NCI-H2107 (cell line): ENCODE results near the gene PPM1J.
"Not testable (repeated sequence)": the region's sequence is repeated elsewhere in the genome, so short reads cannot be mapped to it uniquely, and the experiment has no call there.

Experiments
- DNase-seq: peaks from one replicate; lab custom pipeline; 2025; lab: John Stamatoyannopoulos, UW

Gene PPM1J

GRCh38 chr1:112721966-112722524, 6.9 kb upstream of the PPM1J start:
- no peak for DNase-seq

- DNase-seq: not testable (repeated sequence)
Measured at GRCh38 chr1:112721294-112721693, 6.2 kb upstream of the PPM1J start.

DNA sequence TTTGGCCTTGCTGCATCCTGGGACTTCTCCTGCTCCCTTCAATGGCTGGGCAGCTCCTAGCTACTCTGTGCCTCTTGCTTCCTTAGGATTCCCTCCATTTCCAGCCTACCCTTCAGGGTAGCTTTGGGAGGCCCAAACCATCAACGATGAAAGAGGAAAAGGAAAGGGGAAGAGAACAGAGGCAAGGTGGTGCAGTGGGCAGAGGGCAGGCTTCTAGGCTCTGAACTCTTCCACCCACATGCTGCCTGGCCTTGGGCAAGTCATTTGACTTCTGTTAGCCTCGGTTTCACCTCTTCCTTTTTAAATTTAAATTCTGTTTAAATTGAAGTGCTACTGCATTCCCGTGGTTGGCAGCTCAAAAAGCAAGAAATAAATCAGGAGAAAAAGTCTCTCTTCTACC, 5.7 kb upstream of the PPM1J start:
- DNase-seq: no peak

GRCh38 chr1:112719706-112720105, 4.6 kb upstream of the PPM1J start:
- DNase-seq: no peak

GRCh38 chr1:112718691-112719418, 3.7 kb upstream of the PPM1J start:
- DNase-seq: peak; percentile 47

DNA sequence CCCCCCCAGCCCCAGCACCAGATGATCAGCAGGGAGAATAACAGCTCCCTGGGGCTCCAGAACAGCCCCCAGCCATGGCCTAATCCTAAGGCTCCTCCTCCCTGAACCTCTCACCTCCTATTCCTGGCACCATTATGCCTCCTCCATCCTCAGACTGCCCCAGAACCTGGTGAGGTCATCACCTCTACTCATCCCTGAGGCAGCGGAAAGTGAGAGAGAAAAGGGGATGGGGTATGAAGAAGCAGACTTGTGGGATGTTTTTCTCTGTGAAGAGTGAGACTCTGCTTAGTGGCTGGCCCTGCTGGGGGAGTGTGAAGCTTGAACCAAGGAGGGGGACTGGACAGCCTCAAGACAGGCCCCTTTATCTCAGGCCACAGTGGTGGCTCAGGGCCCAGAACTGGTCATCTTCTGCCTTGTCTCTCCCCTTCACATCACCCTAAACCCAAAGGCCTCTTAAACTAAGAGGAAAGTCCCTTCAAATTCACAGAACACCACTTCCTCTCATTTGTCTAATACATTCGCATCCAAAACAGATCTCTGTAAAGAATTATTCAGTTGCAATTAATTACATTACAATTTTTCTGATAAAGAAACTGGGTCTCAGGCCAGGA, 2.2 kb upstream of the PPM1J start:
- DNase-seq: no peak

DNA sequence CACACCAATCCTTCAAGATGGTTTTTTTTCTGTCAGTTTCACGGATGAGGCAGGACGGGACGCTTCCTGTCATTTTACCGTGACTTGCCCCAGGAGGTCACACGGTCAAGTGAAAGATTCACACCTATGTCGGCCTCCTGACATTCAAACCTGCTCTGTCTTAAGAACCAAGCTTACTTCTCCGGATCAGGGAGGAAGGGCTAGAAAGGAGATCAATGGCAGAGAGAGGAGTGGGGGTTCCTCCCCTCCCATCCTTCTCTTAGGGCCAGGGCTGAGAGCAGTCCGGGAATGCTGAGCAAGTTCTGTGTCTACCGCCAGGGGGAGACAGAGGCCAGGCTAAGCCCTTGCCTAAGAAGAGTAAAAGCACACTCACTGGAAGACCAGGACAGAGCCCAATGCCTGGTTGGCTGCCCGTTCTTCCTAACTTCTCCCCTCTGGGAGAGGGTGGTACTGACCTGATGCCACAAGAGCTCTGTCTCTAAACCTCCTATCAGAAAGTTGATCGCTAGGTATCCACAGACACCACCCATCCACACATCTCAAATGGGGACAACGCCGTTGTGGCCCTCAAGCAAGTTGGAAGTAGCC, 1.1 kb upstream of the PPM1J start:
- DNase-seq: peak; percentile 83

GRCh38 chr1:112714313-112715263, 544 bp downstream of the PPM1J start:
- no peak for DNase-seq

GRCh38 chr1:112713466-112714312, 1.4 kb downstream of the PPM1J start:
- no peak for DNase-seq

- no peak for DNase-seq
Measured at GRCh38 chr1:112712701-112713128, 2.4 kb downstream of the PPM1J start.

DNA sequence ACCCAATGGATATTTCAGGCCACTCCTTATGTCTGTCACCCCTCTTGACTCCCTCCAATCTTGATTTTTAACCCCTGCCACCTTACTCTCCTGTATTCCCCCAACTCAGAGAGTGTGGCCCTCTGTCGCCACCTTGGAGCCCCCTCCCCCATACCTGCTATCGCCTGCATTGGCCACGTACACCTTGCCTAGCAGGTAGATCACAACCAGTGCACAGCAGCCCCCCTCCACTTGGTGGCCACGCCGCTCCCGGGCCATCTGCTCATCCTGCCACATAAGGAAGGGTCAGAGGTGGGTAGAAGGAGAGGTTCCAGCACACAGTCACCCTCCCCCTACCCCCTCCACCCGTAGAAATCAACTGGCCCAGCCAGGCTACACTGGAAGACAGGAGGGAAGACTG, 2.9 kb downstream of the PPM1J start:
- DNase-seq: no peak

GRCh38 chr1:112711670-112712069, 3.5 kb downstream of the PPM1J start:
- no peak for DNase-seq

DNA sequence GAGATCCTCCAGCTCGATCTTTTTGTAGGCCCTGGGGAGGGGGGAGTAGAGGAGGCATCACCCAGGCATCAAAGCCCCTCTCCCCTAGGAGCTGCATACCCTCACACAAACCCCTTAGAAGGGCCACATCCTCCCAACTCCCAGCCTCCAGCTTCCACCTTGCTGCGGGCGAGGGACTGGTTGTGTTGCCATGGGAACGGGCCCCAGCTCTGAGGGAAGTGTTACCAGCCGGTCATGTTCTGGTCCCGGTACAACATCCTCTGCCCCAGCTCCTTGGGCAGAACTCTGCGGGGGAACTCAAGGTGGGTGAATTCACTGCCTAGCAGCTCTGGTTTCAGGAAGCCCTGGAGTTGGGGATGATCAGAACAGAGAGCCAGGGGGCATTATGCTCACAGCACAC, 4.1 kb downstream of the PPM1J start:
- no peak for DNase-seq

DNA sequence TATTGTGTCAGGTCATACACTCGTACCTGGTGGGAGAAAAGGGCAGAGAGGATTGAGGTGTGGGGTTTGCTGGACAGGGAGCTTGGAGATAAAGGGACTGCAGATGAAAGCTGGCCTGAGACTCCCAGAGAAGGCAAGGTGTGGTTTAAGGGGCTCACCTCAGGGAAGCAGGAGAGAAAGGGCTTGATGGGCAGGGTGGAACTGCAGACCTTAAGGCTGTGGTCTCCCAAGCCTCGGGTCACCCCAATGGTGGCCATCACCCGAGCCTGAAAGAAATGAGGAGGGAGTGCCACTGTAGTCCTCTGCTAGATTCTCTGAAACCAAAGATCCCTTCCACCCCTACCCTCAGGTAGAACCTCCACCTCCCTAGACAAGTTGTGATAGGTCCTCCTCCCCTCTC, 4.5 kb downstream of the PPM1J start:
- no peak for DNase-seq

DNA sequence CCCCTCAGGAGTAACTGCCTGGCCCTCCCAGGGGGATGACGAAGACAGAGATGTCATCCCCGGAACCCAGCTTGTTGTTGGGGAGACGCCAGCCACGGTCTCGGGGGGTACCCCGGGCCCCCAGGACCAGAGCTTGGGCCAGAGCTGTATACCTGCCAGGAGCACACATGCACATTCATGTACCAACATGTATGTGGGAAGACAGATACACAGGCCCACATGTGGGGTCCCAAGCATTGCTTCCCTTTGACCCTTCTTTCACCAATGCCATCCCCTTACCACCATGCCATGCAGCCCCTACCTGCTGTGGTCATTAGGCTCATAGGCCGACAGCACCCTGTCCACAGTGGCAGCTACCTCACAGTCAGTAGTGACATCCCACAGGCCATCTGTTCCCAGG, 5.0 kb downstream of the PPM1J start:
- DNase-seq: no peak

DNA sequence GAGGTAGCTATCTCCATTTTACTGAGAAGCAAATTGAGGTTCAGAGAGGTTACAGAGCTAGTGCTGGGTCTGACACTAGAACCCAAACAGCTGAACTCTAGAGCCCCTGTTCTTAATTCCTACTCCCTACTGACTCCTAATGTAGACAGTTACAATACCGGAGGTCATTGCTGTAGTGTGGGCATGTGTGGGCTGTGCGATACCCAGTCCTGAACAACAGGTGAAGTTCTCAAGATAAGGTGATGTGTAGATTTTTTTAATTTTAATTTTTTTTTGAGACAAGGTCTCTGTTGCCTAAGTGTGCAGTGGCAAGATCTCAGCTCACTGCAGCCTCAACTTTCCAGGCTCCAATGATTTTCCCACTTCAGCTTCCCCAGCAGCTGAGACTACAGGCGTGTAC, 6.6 kb downstream of the PPM1J start:
- no peak for DNase-seq

- DNase-seq: no peak
Measured at GRCh38 chr1:112708002-112708448, 7.1 kb downstream of the PPM1J start.

- peak; percentile 69 for DNase-seq
Measured at GRCh38 chr1:112707221-112708001, 7.7 kb downstream of the PPM1J start.

GRCh38 chr1:112706505-112707220, 8.5 kb downstream of the PPM1J start, which contains the start of gene RHOC:
TSS of gene RHOC (minus strand) at chr1:112707127. CDS start at chr1:112703799, 3,328 bp downstream.
- DNase-seq: no peak
